GM21360 (cell line): ENCODE results near the gene SLC30A5.

Experiments used
- ATAC-seq: cut with Tn5 transposase; IDR thresholded peaks from one replicate; pipeline ENCODE4 v1.9.1; 2021; ENCODE audit warnings: mild to moderate bottlenecking, moderate library complexity; ENCODE audit not compliant: unreplicated experiment

Gene SLC30A5

GRCh38 chr5:69166686-69167492, 73.1 kb downstream of the SLC30A5 start, which contains the start of gene CCNB1:
Gene CCNB1 (plus strand): TSS chr5:69167150. CDS start chr5:69167263, 113 bp downstream.
- peak; percentile 98 for ATAC-seq

- ATAC-seq, result no peak
These were observed 73.7 kb downstream of the SLC30A5 start for GRCh38 chr5:69167493-69167855.

GRCh38 chr5:69167929-69168328, 74.1 kb downstream of the SLC30A5 start:
- no peak for ATAC-seq

- no peak for ATAC-seq
These were observed 76.7 kb downstream of the SLC30A5 start for GRCh38 chr5:69170495-69170894.

DNA sequence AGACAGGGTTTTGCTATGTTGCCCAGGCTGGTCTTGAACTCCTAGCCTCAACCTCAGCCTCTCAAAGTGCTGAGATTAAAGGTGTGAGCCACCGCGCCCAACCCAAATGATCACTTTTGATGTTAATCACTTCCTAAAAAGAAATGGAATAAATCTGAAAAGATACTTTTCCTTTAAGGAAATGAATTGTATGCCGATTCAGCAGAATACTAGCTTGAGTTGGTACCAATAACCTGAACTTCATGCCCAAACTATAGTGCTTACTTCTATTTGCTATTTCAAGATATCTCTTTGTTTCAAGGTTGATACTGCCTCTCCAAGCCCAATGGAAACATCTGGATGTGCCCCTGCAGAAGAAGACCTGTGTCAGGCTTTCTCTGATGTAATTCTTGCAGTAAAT, 77.2 kb downstream of the SLC30A5 start:
- no peak for ATAC-seq
